HFF-Myc (cell line): Measurements from ENCODE around the gene NEDD4L.

Experiments used
- DNase-seq: peaks from one replicate; pipeline ENCODE4 v3.0.0-alpha.2; 2011; ENCODE audit warnings: low read depth; ENCODE audit errors: extremely low read depth
- H3K4me3 ChIP-seq: replicated peaks from 2 replicates; pipeline ENCODE4 v1.5.1; 2011; ENCODE audit warnings: low read depth, mild to moderate bottlenecking, control low read depth, low read length
- CTCF ChIP-seq: IDR thresholded peaks from 2 replicates; pipeline ENCODE4 v1.5.1; 2012; ENCODE audit warnings: mild to moderate bottlenecking, low read depth, low read length, control low read depth; ENCODE audit errors: missing control alignments

The NEDD4L gene

GRCh38 chr18:58359620-58360019 lies 315.6 kb downstream of the NEDD4L start:
- no peak overlapping the region for H3K4me3 ChIP-seq
- DNase-seq = no peak
- no peak for TF ChIP-seq CTCF

- no peak for DNase-seq
- no peak for TF ChIP-seq CTCF
- H3K4me3 ChIP-seq = no peak overlapping the region
Observed at GRCh38 chr18:58360324-58360723, 316.3 kb downstream of the NEDD4L start.

DNA sequence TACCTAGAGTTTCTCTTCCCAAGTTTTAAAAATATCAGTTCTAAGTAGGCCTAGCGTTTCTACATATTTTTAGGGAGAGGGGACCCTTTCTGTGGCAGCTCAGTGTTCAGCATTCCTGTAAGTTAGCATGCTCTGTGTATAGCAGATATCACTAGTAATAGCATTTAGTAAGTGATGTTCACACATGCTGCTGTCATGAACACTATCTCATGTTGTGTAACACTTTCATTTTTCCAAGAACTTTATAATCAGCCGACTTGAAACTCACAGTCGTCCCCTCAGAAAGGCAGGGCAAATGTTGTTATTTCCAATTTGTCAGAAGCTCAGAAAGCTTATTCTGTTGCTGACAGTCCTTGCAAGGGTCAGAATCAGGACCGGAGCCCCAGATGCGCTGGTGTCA lies 317.2 kb downstream of the NEDD4L start:
- no peak for DNase-seq
- TF ChIP-seq CTCF = no peak
- no peak overlapping the region for H3K4me3 ChIP-seq

- H3K4me3 ChIP-seq = no peak overlapping the region
- peak; percentile 62 for DNase-seq
- no peak for TF ChIP-seq CTCF
Observed at GRCh38 chr18:58362027-58362575, 318.1 kb downstream of the NEDD4L start.

GRCh38 chr18:58362829-58363271 lies 318.8 kb downstream of the NEDD4L start:
- TF ChIP-seq CTCF = no peak
- DNase-seq = no peak

GRCh38 chr18:58363767-58364540 lies 319.9 kb downstream of the NEDD4L start:
- DNase-seq = no peak
- no peak overlapping the region for H3K4me3 ChIP-seq
- TF ChIP-seq CTCF = no peak

More at GRCh38 chr18:58362829-58363271, 318.8 kb downstream of the NEDD4L start:
- no peak overlapping the region for H3K4me3 ChIP-seq
